ENCODE measurements around the gene MSH2.

Gene MSH2

DNA sequence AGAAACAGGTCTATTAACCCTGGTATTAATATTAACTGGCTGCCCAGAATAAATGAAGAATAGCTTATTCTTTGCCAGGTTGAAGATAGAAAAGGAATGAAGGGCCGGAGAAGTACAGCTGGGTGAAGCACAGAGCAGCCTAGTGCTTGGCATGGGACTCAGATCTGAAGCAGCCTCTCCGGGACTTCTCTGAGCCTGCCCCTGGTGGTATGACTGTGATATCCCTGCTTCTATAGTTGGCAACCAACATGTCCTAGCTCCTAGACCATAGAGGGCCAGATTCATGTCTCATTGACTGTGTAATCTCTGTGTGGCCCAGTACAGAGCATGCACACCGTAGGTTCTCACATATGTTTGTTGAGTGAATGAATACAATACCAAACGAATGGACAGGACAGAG lies 107.8 kb downstream of the MSH2 start:
- no peak for DNase-seq

DNA sequence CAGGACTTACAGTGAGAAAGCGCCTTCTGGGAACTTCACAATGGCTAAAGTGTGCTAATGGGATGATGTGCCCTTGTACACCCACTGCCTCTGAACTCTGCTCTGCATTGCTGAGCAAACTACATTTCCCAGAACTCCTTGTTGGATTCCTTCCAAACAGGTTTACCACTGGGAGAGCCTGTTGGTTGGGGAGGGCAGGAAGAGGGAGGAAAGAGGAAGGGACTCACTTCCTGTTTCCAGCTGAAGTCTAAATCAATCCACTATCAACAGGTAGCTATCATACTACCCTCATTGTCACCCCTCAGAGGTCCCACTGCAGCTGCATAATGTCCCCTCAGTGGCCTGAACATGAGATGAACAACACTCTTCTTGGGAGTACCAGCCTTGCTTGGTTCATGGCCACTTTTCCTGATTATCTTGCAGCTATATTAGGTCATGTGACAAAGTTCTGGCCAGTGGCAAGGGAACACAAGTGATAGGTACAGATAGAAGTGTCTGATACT lies 109.7 kb downstream of the MSH2 start:
- peak; percentile 6 for DNase-seq

- no peak for DNase-seq
These were observed 111.1 kb downstream of the MSH2 start for GRCh38 chr2:47513981-47514520.

- no peak for DNase-seq
These were observed 113.6 kb downstream of the MSH2 start for GRCh38 chr2:47516360-47517104.

- no peak for DNase-seq
These were observed 115.7 kb downstream of the MSH2 start for GRCh38 chr2:47518497-47519146.

DNA sequence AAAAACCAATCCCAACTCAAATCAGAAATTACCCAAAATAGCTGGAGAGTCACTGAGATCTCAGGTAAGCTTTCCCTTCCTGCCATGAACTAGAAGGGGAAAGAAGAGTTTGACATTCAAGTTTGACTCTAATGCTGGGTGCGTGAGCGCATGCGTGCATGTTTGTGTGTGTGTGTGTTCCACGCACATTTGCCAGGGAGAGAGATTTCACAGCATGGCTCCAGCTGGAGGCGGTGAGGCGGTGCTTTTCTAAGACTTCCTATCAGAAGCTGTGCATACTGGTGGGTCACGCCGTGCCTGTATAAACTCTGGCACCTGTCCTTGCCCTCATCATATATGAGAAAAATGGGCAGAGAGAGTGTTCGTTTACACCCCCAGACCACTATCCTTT lies 116.2 kb downstream of the MSH2 start:
- DNase-seq = no peak

DNA sequence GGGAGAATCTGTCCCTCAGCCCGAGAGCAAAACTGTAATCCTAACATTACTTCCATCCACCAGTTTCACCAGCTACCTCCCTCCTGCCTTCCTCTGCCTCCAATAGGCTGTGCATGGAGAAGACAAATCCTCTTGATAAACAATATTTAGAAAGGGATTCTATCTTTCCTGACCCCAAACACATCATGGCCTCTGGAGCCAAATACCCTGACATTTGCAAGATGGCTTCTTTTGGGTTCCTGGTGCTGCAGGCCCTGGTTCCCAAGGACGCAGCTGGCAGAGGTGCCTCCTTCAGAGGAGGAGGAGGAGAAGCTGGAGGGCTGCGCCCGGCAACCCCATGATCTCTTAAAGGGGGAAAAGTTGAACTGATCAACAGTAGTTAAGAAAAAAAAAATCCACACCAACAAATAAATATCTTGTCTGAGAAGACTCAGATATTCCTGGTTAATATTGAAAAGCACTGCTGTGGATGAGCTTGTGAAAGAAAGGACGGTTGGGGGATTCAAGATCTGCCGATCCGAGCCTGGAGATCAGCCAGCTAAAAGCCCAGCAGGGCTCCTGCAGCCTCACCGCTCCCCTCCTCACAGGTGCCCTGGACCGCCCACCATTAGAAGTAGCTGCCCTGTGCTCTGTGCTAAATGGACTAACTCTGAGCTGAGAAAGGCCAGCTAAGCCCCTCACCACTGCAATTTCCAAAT lies 116.8 kb downstream of the MSH2 start:
- DNase-seq = no peak

DNA sequence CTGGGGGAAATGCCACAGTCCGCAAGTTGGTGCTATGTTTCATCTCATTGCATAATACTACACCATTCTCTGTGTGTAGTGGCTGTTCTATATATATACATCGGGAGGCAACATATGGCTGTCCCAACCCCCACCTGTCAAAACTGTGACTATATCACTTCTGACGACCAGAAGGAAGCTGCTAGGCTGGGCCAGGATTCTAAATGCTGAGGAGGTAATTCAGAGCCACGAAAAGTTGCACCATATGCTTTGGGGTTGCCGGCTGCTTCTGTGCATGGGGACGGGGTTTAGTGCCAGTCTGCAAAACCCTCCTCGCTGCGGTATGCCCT lies 117.3 kb downstream of the MSH2 start:
- no peak for DNase-seq

GRCh38 chr2:47520825-47521665 lies 118.1 kb downstream of the MSH2 start:
- DNase-seq = peak; percentile 93

DNA sequence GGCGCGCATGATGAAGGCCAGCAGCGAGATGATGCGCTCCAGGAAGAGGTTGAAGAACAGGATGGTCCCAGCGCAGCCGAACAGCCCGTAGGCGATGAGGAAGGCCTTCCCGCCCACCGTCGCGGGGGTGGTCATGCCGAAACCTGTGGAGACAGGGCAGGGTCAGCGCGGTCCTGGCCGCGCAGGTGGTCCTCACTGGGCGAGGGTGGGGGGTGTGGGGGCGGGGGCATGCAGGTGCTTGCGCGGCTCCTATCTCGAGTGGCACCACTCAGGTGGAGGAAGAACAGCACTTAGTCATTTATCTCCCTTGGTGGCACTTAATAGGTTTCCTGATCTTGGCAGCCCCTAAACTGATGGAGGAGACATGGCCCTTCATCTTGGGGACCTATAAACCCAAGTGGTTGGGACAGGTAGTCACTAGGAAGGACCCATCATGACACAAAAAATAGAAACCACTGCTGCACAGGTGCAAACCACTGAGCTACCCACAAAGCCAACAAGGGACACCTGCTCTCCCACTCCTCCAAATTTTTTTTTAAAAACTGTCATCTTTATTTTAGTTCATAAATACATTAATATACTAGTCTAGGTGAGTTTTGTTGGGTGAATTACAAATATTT lies 118.8 kb downstream of the MSH2 start:
- peak; percentile 28 for DNase-seq

DNA sequence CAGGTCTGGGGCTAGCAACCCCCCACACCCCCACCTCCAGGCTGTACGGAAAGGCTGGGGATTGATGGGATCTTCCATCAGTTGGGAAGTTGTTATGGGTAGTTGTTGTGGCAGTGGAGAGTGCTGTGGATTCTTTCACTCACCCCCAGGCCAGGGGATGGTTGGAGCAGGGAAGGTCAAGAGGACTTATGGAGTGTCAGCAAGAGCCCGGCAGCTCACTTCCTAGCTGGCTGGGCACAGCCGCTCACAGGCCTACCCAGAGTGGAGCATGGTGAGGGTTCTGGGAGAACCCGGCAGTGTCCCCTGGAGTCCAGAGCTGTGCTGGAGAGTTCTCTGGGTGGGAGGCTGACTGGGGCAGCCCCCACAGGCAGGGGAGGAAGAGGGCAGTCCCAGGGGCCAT lies 122.2 kb downstream of the MSH2 start:
- DNase-seq = no peak

GRCh38 chr2:47528455-47528854 lies 125.5 kb downstream of the MSH2 start:
- no peak for DNase-seq

- DNase-seq = no peak
These were observed 125.9 kb downstream of the MSH2 start for GRCh38 chr2:47528874-47529273.

DNA sequence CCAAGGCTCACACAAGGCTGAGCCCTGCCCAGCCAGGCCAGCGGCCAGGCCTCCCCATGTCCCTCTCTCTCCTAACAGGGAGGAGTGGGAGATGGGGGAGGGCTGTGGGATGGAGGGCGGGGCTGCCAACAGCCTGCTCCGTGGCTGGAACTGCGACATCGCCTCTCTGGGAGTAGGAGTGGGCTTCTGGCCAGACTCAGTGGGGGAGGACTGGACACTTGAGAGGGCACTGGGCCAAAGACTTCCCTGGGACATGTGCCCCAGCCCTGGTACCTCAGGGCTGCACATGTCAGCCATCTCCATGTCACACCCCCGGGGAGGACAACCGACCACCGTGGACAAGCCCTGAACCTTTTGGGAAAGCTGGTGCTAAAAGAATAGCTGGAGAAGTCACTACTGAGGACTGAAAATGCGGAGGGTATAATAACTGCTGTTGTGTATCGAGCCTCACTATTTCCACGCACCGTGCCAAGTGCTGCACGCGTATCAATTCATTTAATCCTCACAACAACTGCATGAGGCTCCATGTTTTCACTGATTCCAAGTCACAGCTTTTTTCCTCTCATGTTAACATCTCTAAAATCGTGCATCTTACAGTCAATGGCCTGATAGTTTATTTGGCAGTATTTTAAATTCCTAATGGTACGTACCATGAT lies 127.3 kb downstream of the MSH2 start:
- no peak for DNase-seq

DNA sequence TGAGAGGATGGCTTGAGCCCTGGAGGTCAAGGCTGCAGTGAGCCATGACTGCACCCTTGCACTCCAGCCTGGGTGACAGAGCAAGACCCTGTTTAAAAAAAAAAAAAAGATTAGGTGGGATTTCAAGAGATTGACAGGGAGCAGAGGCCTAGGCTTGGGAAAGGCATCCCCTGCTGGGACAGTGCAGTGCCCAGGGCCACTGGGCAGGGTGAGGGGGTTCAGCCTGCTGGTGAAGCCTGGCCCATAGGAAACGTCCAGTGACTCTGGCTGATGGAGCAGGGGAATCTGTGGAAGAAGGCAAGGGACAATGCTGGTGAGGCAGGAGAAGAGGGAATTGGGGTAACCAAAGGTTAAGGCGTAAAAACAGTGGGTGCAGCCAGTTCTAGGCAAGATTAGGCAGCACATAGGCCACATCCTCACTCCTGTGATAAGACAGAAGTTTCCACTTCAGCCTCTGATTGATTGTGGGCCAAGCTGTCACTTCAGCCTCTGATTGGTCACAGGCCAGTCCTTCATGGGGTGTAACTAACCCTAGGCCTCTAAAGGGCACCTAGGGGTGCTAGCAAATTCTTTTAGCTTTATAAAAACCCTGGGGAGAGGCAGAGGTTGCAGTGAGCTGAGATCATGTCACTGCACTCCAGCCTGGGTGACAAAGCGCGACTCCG lies 128.6 kb downstream of the MSH2 start:
- DNase-seq = no peak
